22Rv1 (cell line): ENCODE data around the gene ITGBL1.

ENCODE experiments used
- H3K27ac ChIP-seq: fragments of 450-650 bp; 2 replicates; pipeline ENCODE4 v1.5.1; 2017
- CTCF ChIP-seq: fragments of 450-650 bp; IDR thresholded peaks from 2 replicates; pipeline ENCODE4 v1.5.1; 2017; ENCODE audit warnings: mild to moderate bottlenecking
- ZFX ChIP-seq: fragments of 450-650 bp; IDR thresholded peaks from 2 replicates; pipeline ENCODE4 v1.6.1; 2017; ENCODE audit warnings: antibody characterized with exemption, borderline replicate concordance

ITGBL1 gene

DNA sequence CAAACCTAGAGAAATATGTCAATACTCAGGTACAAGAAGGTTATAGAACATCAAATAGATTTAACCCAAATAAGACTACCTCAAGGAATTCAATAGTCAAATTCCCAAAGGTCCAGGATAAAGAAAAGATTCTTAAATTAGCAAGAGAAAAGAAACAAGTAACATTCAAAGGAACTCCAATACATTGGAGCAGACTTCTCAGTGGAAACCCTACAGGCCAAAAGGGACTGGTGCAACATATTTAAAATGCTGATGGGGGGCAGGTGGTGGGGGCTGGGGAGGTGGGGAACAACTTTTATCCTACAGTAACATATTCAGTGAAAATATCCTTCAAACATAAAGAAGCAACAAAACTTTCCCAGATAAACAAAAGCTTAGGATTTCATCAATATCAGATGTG is 23.1 kb downstream of the ITGBL1 start:
- no peak for TF ChIP-seq CTCF
- no peak for TF ChIP-seq ZFX
- H3K27ac ChIP-seq = no peak overlapping the region

- H3K27ac ChIP-seq = no peak overlapping the region
- TF ChIP-seq ZFX (no peak), CTCF (no peak)
Measured at GRCh38 chr13:101481421-101481820, 28.9 kb downstream of the ITGBL1 start.

GRCh38 chr13:101486708-101487437 is 34.4 kb downstream of the ITGBL1 start:
- TF ChIP-seq ZFX = no peak
- H3K27ac ChIP-seq = no peak overlapping the region

- TF ChIP-seq ZFX (no peak), CTCF (no peak)
- no peak overlapping the region for H3K27ac ChIP-seq
Measured at GRCh38 chr13:101487438-101487830, 35.0 kb downstream of the ITGBL1 start.

DNA sequence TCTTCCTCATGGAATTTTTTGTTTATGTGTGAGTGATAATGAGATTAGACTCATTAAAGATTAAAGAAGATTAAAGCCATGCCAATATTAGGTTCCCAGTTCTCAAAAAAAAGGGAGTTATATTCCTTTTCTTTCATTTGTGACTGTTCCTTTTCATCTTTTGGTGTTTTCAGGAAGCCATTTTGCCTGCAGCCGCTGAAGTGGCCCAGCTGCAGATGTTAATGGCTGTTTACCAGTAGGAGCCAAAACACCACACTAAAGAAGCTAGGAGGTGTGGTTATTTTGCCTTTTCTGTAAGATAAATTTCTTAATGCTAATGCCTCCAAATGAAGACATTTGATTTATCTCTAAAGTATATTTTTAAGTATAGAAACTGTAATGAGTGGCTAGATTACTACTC is 36.3 kb downstream of the ITGBL1 start:
- no peak overlapping the region for H3K27ac ChIP-seq
- TF ChIP-seq CTCF = no peak
- TF ChIP-seq ZFX = no peak

DNA sequence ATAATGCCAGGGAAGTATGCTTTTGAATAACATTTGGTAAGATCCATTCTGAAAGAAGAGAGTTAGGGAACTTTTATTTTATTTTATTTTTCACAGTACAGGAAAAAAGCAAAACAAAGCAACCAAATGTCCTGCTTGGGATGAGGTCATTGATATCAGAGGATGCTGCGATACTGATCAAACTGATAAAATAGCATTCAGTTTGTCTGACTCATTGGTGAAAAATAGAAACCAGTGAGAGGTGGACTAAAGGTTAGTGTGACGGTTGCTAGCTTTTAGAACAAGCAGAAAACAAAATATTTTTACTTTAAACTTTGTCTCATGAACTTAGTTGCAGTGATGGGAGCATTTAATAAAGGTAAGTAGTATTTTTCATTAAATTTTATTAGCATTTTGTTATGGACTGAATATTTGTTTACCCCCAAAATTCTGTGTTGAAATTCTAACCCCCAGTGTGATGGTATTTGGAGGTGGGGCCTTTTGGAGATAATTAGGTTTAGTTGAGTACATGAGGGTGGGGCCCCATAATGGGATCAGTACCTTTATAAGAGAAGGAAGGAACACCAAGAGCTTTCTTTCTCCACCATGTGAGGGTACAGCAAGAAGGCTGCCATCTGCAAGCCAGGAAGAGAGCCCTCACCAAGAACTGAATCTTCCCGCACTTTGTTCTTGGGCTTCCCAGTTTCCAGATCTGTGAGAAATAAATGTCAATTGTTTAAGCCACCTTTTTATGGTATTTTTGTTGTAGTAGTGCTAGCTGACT is 37.3 kb downstream of the ITGBL1 start:
- TF ChIP-seq ZFX (no peak), CTCF (no peak)
- H3K27ac ChIP-seq = no peak overlapping the region

GRCh38 chr13:101490406-101491015 is 38.0 kb downstream of the ITGBL1 start:
- no peak for TF ChIP-seq CTCF
- no peak for TF ChIP-seq ZFX
- no peak overlapping the region for H3K27ac ChIP-seq
